HUDEP-2 (cell line): Measurements from ENCODE around the gene CDC20.
"Not testable (repeated sequence)": the region's sequence is repeated elsewhere in the genome, so short reads cannot be mapped to it uniquely, and the experiment has no call there.

Experiments used
- DNase-seq, 76 experiments: peaks; one replicate each; lab custom pipeline; 2025; ENCODE audit not compliant: unreplicated experiment in 76 of 76; lab: John Stamatoyannopoulos, UW

CDC20 gene

GRCh38 chr1:43354471-43354870 is 4.3 kb upstream of the CDC20 start:
- DNase-seq, result no peak

DNA sequence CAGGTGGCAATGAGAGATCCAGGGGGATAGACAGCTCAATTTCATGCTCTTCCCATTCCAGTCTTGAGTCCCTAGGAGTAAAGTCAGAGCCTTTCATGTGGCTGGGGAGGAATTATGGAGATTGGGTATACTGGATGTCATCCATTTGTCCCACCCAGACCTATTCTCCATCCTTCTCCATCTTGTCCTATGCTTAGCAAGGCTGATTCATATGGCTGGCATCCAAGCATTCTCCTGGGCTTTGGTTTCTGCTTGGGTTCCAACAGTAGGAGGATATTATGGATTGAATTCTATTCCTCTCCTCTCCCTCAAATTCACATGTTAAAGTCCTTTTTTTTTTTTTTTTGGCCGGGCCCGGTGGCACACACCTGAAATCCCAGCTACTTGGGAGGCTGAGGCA is 3.8 kb upstream of the CDC20 start:
- DNase-seq, result no peak

DNA sequence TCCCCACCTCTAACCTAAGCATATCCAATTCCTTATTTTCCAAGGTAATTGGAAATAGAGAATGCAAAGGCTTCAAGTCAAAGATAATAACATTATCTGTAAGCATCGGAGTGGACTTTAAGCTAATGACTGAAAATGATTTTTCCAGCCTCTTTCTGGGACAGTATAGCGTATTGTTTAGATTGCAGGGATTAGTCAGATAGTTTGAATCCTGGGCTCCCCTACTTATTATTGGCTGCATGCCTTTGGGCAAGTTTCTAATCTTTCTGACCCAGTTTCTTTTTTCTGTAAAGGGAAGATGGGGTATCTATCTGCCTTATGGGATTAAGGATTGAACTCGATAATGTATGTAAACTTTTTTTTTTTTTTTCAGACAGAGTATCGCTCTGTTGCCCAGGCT is 1.5 kb upstream of the CDC20 start:
- DNase-seq, result no peak

DNA sequence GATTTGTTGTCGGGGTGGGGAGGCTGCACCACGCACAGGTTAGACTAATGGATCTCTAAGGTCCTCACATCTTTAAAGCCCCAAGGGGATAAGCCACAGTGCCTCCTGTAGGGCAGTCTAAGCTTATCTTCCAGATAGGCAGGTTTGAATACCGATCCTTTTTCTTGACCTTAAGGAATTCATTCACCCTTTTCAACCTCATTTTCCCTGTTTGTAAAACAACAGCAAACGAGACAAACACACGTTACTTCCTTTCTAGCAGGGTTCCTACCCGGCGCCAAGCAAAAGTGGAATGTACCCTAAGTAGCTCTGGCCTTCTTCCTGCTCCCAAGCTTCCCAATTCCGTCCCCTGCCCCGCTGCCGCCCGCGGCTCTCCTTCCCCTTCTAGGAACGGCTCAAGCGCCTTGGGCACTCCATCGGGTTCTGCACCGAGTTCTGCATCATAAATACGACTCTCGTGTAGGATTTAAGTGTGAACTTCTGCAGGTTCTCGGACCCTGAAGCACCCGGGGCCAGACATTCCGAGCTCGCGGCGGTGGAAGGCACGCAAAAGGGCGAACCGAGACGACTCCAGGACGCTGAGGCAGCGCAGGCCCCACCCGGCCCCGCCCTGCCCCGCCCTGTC is 548 bp upstream of the CDC20 start:
- DNase-seq, result peak in 25 of 76 experiments; percentile 3 to 72 (median 27)

DNA sequence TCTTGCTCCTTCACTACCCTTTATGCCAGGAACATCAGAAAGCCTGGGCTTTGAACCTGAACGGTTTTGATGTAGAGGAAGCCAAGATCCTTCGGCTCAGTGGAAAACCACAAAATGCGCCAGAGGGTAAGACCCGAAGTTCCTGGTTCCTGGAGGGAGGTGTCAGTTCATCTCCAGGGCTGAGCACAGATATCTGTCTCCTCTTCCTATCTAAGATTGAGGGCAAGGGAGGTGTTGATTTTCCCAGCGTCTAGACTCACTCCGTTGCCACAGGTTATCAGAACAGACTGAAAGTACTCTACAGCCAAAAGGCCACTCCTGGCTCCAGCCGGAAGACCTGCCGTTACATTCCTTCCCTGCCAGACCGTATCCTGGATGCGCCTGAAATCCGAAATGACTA is 915 bp downstream of the CDC20 start:
- DNase-seq, result no peak

- no peak for DNase-seq
These were observed 1.8 kb downstream of the CDC20 start for GRCh38 chr1:43360616-43361015.

DNA sequence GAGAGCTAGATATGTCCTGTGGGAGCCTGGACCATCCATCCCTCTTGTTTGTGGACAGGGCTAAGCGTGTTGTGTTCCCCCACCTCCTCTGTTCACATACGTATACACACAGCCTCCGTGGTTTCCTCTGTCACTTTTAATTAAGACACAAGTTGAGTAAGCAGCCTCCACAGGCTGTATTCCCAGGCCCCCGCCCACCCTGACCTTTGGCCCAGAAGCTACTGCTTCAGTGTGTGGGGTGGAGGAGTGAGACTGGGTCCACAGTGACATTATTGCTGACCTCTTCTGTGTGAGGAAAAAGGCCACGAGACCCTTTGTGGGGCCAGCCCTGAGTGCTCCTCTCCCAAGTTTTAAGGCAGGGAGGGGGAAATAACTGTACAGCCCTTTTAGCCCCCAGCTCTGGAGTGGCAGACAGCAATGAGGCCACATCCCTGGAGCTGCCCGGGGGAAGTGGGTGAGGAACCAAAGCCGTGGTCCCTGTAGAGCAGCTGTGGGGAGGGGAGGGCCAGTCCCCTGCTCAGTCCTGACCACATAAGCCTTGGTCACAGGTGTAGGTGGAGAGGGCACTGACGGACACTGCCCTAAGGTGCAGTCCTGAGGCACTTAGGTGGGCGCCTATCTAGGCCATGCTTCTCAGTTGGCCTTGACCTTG is 4.6 kb downstream of the CDC20 start:
- peak in 1 of 76 experiments; percentile 10 for DNase-seq

- no peak for DNase-seq
These were observed 5.2 kb downstream of the CDC20 start for GRCh38 chr1:43363935-43364525.

DNA sequence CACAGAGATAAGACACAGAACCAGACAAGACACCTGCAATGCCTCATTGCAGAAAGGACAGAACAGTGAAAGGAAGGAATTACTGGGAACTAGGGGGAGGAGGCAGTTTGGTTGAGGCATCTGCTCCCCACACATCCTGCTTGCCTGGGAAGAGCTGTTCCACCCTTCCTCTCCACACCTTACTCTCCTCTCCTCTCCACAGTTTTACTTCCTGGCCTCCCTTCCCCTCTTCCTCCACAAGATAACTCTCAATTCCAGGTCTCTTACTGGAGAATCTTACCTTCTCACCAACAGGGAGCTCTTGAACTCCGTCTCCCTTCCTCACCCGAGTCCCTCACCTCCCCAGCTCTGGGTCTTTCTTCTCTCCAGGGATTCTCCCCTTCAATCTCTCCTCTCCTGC is 6.9 kb downstream of the CDC20 start:
- DNase-seq, result no peak

DNA sequence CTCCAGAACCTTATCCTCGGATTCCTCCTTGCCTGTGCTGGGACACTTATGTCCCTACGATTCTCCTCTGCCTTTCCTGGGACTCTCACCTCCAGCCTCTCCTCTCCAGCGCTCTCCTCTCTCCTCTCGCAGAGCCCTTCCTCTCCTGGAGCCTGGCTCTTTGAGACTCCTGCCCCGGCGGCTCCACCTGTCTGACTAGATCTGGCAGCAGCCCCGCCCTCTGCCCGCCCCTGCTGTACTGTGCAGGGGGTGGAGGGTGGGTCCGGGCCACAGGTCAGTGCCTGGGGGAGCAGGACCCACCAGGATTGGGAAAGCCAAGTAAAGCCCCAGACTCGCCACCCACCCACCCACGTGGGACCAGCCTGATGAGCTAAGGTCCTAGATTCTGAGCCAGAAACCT is 7.4 kb downstream of the CDC20 start:
- peak in 6 of 76 experiments; percentile 8 to 24 (median 13) for DNase-seq

GRCh38 chr1:43366601-43367025 is 7.8 kb downstream of the CDC20 start:
- no peak for DNase-seq

GRCh38 chr1:43367026-43367903 is 8.5 kb downstream of the CDC20 start:
- peak in 73 of 76 experiments; percentile 18 to 90 (median 77) for DNase-seq

- peak in 75 of 76 experiments; percentile 24 to 92 (median 82) for DNase-seq
These were observed 9.3 kb downstream of the CDC20 start, which contains the start of gene ELOVL1 for GRCh38 chr1:43367904-43368645. Gene ELOVL1, minus strand, starts transcription at chr1:43368011. Its CDS starts 2,402 bp downstream, at chr1:43365609.

GRCh38 chr1:43368646-43369020 is 9.9 kb downstream of the CDC20 start:
- no peak for DNase-seq

- not testable (repeated sequence) for DNase-seq
These were observed 11.0 kb downstream of the CDC20 start for GRCh38 chr1:43369779-43370178.

GRCh38 chr1:43370564-43370963 is 11.8 kb downstream of the CDC20 start:
- DNase-seq, result no peak

DNA sequence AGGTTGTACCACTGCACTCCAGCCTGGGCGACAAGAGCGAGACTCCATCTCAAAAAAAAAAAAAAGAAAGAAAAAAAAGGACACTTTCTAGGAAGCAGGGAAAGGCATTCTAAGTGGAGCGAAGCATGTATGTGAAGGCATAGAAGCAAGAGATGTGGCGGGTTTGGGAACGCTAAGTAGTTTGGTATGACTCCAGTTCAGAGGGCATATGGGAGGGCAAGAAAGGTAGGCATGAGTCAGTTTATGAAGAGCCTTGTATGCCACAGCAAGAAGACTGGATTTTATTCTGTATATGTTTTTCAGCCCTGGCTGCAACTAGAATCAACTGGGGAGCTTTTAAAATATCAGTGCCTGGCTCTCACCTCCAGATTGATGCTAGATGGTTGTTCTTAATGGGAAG is 13.4 kb downstream of the CDC20 start:
- DNase-seq, result no peak

DNA sequence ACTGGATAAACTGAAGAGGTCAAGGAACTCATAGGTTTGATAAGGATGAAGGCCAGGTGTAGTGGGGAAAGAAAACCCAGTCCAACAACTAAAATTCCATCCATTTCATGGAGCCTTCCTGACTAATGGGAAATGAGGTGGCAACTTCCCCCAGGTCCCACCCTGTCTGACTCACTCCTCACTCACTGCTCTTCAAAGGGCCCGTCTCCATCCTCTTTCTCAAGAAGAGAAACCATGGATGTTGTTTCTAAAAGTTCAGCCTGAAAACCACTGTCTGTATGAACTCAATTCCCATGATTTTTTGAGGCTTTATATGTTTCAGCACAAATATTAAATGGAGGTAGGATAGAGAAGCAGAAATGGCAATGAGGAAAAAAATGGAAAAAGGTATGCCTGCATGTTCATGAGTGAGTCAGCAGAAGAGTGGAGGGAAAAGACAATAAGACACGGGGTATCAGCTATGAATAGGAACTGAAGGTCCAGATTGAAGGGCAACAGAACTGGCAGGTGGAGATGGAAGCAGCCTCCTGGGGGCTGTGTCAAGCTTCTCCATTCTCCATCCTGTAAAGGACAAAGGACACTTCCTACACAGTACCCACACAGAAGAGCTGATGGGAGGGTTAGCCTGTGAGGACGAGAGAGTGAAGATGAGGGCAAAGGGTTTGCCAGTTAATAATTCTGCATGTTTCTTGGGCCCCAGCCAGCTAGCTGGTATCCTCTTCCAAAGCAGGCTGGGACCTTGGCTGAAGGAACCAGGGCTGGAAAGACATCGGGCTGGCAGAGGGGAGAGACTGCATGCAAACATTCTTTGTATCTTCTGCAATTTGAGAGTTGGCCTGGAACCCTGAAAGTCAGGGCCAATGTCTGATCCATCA is 14.5 kb downstream of the CDC20 start:
- DNase-seq, result no peak

GRCh38 chr1:43376723-43377235 is 18.0 kb downstream of the CDC20 start:
- no peak for DNase-seq
